ENCODE data around the gene HDAC4. TPM values are rescaled to one million over a fixed set of nuclear protein-coding genes. Genes with fewer than 3 reads are reported as not detected.

The HDAC4 gene
- total RNA-seq, 1 experiment from 2014 or later = 40.1 TPM

DNA sequence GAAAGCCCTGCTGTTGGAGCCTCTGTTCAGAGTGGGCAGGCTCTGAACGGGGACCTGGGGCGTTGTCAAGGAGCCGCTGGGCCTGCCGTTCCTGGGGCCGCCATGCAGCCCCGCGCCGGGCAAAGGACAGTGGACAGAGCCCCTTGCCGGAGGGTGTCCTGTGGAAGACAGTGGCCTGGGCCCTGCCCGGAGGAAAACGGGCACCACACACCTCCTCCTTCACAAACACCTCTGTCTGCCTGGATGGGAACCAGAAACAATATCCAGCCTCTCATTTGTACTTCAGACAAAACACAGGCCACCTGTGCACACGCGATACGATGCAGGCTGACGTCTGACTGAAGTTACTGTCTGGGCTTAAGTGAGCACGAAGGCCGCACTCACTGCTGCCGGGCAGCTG is 319.2 kb downstream of the HDAC4 start:
- DNase-seq (ENCODE audit: low read depth, low spot score) = no peak
- TF ChIP-seq TCF7L2 (IDR thresholded peaks at IDR 0.05; ENCODE audit: low read depth, low read length) (no peak), SIN3A (IDR thresholded peaks at IDR 0.05; ENCODE audit: borderline replicate concordance, insufficient read depth, low read depth, low read length) (no peak), POLR2AphosphoS5 (IDR thresholded peaks at IDR 0.05; ENCODE audit: low read depth, low read length) (no peak)
- TF ChIP-seq, protein P1, sequence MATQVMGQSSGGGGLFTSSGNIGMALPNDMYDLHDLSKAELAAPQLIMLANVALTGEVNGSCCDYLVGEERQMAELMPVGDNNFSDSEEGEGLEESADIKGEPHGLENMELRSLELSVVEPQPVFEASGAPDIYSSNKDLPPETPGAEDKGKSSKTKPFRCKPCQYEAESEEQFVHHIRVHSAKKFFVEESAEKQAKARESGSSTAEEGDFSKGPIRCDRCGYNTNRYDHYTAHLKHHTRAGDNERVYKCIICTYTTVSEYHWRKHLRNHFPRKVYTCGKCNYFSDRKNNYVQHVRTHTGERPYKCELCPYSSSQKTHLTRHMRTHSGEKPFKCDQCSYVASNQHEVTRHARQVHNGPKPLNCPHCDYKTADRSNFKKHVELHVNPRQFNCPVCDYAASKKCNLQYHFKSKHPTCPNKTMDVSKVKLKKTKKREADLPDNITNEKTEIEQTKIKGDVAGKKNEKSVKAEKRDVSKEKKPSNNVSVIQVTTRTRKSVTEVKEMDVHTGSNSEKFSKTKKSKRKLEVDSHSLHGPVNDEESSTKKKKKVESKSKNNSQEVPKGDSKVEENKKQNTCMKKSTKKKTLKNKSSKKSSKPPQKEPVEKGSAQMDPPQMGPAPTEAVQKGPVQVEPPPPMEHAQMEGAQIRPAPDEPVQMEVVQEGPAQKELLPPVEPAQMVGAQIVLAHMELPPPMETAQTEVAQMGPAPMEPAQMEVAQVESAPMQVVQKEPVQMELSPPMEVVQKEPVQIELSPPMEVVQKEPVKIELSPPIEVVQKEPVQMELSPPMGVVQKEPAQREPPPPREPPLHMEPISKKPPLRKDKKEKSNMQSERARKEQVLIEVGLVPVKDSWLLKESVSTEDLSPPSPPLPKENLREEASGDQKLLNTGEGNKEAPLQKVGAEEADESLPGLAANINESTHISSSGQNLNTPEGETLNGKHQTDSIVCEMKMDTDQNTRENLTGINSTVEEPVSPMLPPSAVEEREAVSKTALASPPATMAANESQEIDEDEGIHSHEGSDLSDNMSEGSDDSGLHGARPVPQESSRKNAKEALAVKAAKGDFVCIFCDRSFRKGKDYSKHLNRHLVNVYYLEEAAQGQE (IDR thresholded peaks at IDR 0.05; ENCODE audit: insufficient read depth in 1 of 2, low read depth in 2 of 2, low read length in 1 of 2) = no peak
- TF ChIP-seq, protein P2, sequence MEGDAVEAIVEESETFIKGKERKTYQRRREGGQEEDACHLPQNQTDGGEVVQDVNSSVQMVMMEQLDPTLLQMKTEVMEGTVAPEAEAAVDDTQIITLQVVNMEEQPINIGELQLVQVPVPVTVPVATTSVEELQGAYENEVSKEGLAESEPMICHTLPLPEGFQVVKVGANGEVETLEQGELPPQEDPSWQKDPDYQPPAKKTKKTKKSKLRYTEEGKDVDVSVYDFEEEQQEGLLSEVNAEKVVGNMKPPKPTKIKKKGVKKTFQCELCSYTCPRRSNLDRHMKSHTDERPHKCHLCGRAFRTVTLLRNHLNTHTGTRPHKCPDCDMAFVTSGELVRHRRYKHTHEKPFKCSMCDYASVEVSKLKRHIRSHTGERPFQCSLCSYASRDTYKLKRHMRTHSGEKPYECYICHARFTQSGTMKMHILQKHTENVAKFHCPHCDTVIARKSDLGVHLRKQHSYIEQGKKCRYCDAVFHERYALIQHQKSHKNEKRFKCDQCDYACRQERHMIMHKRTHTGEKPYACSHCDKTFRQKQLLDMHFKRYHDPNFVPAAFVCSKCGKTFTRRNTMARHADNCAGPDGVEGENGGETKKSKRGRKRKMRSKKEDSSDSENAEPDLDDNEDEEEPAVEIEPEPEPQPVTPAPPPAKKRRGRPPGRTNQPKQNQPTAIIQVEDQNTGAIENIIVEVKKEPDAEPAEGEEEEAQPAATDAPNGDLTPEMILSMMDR (IDR thresholded peaks at IDR 0.05) = no peak

DNA sequence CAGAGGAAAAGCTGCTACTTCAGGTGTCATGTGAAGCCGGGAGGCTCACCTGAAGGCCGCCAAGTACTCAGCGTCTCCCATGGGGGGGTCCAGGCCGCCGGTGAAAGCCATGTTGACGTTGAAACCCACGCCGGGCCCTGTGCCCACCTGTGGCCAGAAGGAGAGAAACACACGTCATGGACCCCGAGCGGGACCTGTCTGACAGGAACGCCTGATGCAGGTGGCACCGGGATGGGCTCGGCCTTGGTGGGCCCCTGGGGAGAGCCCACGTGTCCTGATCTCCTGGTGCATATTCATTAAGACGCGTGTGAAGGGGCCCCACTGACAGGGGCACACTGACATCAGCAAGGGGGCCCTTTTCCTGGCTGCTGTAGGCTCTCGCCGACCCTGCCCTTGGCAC is 319.8 kb downstream of the HDAC4 start:
- no peaks in the 10 kb centered on the region for H3K36me3 ChIP-seq (ENCODE audit: control insufficient read depth, insufficient read depth, low read length)

More for the DNA sequence above, 319.2 kb downstream of the HDAC4 start:
- Histone ChIP-seq H3K9me3 (ENCODE audit: control insufficient read depth, insufficient read depth, low read depth, low read length) (no peaks in the 10 kb centered on the region), H3K27me3 (ENCODE audit: control insufficient read depth, insufficient read depth, low read length) (no peaks in the 10 kb centered on the region), H3K4me3 (ENCODE audit: low read depth in 2 of 2, low read length in 2 of 2) (no peak overlapping the region), H3K36me3 (ENCODE audit: control insufficient read depth, insufficient read depth, low read length) (no peaks in the 10 kb centered on the region), H3K27ac (ENCODE audit: low read length) (no peak overlapping the region), H3K4me1 (ENCODE audit: control insufficient read depth, insufficient read depth, low read length) (no peaks in the 10 kb centered on the region)
- intact Hi-C loops (cut with micrococcal nuclease; ENCODE audit: unreplicated experiment) = no loop called here
- no peak for ATAC-seq
- ChIA-PET CTCF (no interaction called here), POLR2A (no interaction called here)
- in situ Hi-C loops (cut with HindIII; ENCODE audit: low pct_unique_long_range_greater_than_20kb, low sequenced_read_pairs) = no loop called here
- BruUV-seq (replicated peaks) = no TSS peak

More for the DNA sequence above, 319.8 kb downstream of the HDAC4 start:
- H3K9me3 ChIP-seq (ENCODE audit: control insufficient read depth, insufficient read depth, low read depth, low read length) = no peaks in the 10 kb centered on the region
- intact Hi-C loops (cut with micrococcal nuclease; ENCODE audit: unreplicated experiment) (no loop called here), in situ Hi-C loops (cut with HindIII; ENCODE audit: low pct_unique_long_range_greater_than_20kb, low sequenced_read_pairs) (no loop called here)
- ATAC-seq (no peak), DNase-seq (ENCODE audit: low read depth, low spot score) (no peak)
- no peak overlapping the region for H3K4me3 ChIP-seq (ENCODE audit: low read depth in 2 of 2, low read length in 2 of 2)
- CTCF ChIA-PET = no interaction called here
- POLR2A ChIA-PET = no interaction called here
- H3K27me3 ChIP-seq (ENCODE audit: control insufficient read depth, insufficient read depth, low read length) = no peaks in the 10 kb centered on the region
- H3K27ac ChIP-seq (ENCODE audit: low read length) = no peak overlapping the region
- TF ChIP-seq POLR2AphosphoS5 (IDR thresholded peaks at IDR 0.05; ENCODE audit: low read depth, low read length) (no peak), SIN3A (IDR thresholded peaks at IDR 0.05; ENCODE audit: borderline replicate concordance, insufficient read depth, low read depth, low read length) (no peak), TCF7L2 (IDR thresholded peaks at IDR 0.05; ENCODE audit: low read depth, low read length) (no peak)
- TF ChIP-seq, protein P1 (IDR thresholded peaks at IDR 0.05; ENCODE audit: insufficient read depth in 1 of 2, low read depth in 2 of 2, low read length in 1 of 2) = no peak
- TF ChIP-seq, protein P2 (IDR thresholded peaks at IDR 0.05) = no peak
- no peaks in the 10 kb centered on the region for H3K4me1 ChIP-seq (ENCODE audit: control insufficient read depth, insufficient read depth, low read length)
- BruUV-seq (replicated peaks) = no TSS peak
